GM10266 (cell line): ENCODE data around the gene PPBP.

Experiments
- DNase-seq: peaks from one replicate; pipeline ENCODE4 v3.0.0; 2012; ENCODE audit errors: extremely low spot score
- TF ChIP-seq, protein P1 (sequence below): IDR thresholded peaks from 2 replicates; pipeline ENCODE4 v1.5.1; 2012; ENCODE audit warnings: mild to moderate bottlenecking, low read depth; ENCODE audit not compliant: control insufficient read depth, insufficient read depth; ENCODE audit errors: missing control alignments

Gene PPBP

DNA sequence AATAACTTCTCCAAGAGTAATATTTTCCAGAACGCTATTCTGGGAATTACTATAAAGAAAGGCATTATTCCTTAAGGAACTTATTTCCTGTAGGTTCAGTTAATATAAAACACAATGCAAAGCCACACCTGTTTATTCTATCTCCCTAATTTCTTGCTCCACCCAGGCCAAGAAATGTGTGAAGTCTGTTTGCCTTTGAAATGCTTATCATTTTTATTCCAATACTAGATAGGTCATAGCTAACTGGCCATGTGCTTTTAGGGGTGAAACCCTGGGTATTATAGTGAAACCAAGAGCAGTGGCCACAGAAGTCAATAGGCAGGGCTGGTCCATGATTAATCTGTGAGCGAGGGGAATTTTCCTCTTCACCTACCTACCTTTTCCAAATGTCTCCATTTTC lies 35.7 kb upstream of the PPBP start:
- TF ChIP-seq, protein P1, sequence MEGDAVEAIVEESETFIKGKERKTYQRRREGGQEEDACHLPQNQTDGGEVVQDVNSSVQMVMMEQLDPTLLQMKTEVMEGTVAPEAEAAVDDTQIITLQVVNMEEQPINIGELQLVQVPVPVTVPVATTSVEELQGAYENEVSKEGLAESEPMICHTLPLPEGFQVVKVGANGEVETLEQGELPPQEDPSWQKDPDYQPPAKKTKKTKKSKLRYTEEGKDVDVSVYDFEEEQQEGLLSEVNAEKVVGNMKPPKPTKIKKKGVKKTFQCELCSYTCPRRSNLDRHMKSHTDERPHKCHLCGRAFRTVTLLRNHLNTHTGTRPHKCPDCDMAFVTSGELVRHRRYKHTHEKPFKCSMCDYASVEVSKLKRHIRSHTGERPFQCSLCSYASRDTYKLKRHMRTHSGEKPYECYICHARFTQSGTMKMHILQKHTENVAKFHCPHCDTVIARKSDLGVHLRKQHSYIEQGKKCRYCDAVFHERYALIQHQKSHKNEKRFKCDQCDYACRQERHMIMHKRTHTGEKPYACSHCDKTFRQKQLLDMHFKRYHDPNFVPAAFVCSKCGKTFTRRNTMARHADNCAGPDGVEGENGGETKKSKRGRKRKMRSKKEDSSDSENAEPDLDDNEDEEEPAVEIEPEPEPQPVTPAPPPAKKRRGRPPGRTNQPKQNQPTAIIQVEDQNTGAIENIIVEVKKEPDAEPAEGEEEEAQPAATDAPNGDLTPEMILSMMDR, result no peak
- DNase-seq, result no peak

DNA sequence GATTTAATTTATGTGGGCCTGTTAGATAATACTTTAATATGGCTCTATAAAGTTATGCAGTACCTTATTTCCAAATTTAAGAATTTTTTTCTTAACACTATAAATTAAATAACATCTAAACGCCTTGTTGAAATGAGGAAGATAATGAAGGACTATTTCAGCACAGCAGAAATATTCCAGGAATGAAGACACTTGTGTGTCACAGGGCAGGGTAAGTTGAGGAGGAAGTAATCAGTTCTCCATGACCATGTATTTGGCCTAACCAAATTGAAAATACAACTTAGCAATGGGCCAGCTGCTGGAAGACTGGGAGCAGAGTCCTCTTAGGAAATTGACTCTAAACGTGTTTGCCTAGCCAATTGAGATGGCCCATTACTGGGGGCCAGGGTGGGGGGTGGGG lies 33.6 kb upstream of the PPBP start:
- TF ChIP-seq, protein P1, result no peak

GRCh38 chr4:74018771-74019170 lies 30.8 kb upstream of the PPBP start:
- TF ChIP-seq, protein P1, result no peak
- DNase-seq, result no peak

More for the DNA sequence above, 33.6 kb upstream of the PPBP start:
- no peak for DNase-seq

- TF ChIP-seq, protein P1, result no peak
- no peak for DNase-seq
Measured at GRCh38 chr4:74018116-74018515, 30.1 kb upstream of the PPBP start.

DNA sequence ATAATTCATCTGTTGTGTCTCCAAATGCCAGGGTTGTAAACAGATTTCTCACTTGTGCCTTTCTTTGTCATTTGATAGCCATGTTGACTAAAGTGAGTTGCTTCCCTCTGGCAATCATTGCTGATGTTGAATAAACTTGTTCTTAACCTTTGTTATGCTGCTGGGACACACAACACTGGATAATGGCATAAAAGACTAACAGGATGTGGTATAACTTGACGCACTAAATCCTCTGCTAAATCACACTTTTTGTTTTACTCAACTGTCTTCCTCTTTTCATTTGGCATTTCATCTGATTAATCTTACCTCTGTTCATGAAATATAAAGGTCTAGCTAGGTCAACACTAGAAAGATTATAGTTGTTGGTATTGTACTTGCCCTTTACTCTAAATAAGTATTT lies 28.1 kb upstream of the PPBP start:
- no peak for DNase-seq
- TF ChIP-seq, protein P1, result no peak

DNA sequence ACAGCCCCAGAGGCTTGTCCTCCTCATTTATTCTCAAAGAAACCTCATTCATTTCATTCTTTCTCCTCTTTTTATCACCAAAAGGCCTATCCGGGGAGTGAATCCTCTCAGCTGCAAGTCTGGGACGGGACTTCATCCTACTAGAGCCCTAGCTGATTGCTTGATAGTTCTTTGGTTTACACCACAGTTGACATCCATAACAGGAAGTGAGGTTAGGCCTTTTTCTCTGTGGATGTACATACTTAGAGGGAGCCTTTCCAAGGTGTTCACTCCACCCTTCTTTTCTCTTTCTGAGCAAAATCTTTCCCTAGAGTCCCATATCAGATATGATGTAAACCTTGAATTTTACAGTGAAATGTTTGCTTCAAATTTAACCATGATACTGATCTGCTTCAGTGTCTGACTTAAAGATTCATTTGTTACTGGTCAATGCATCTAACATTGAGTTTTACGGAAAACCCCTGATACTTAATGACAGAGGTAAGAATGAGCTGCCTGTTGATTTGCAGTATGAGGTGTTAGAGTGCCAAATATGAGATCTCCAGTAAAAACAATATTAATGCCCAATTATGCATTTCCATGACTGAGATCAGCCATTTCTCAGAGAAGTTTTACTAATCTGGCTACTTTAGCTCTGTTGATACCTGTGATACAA lies 27.3 kb upstream of the PPBP start:
- TF ChIP-seq, protein P1, result no peak
- DNase-seq, result no peak

DNA sequence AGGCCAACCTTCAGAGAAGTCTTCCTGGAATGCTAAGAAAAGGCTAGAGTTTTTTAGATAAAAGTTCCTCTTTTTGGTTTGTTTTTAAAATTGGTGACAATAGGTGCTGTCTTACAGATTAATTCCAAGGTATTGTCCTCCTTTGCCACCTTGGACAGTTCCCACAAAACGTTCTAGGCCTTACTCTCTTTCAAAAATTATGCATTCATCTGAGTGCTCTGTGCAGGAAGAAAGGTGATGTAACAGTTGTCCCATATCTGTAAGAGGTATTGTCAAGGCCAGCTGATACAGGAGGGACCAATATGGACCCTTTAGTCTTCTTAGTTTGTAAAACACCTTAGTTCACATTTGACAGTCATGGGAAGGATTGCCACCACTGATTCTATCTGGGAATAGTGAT lies 26.3 kb upstream of the PPBP start:
- TF ChIP-seq, protein P1, result no peak
- no peak for DNase-seq
